ENCODE results near the gene GARNL3.

GARNL3 gene

DNA sequence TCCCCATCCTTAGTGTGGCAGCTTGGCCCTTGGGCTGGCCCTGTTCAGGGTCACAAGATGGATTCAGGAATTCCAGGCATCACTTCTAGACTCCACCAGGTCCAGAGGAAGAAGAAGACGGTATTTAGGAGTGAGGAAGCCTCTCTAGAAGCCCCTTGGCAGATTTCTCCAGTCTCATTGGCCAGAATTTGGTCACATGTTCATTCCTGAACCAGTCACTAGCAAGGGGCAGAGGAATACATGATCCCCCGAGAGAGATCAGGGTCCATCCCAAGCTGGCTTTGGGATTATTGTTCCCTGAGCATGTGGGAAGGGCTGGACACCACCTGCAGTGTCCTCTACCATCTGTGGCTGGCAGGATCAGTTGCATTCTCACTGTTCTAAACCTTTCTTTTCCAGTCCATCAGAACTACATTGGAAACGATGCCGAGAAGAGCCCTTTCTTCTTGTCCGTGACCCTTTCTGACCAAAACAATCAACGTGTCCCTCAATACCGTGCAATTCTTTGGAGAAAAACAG, 48.5 kb downstream of the GARNL3 start:
- DNase-seq (ENCODE audit: low read depth in 1 of 2, low spot score in 1 of 2) = no peak
- TF ChIP-seq GABPA (IDR thresholded peaks at IDR 0.05; ENCODE audit: low read depth) = no peak
- no peak for TF ChIP-seq POLR2AphosphoS5 (IDR thresholded peaks at IDR 0.05; ENCODE audit: low read depth)
- no peak for TF ChIP-seq SPI1 (IDR thresholded peaks at IDR 0.05; ENCODE audit: borderline replicate concordance, low read depth)
- TF ChIP-seq CTCF (IDR thresholded peaks at IDR 0.05; ENCODE audit: insufficient read depth, low read length) = no peak
- TF ChIP-seq, protein P1, sequence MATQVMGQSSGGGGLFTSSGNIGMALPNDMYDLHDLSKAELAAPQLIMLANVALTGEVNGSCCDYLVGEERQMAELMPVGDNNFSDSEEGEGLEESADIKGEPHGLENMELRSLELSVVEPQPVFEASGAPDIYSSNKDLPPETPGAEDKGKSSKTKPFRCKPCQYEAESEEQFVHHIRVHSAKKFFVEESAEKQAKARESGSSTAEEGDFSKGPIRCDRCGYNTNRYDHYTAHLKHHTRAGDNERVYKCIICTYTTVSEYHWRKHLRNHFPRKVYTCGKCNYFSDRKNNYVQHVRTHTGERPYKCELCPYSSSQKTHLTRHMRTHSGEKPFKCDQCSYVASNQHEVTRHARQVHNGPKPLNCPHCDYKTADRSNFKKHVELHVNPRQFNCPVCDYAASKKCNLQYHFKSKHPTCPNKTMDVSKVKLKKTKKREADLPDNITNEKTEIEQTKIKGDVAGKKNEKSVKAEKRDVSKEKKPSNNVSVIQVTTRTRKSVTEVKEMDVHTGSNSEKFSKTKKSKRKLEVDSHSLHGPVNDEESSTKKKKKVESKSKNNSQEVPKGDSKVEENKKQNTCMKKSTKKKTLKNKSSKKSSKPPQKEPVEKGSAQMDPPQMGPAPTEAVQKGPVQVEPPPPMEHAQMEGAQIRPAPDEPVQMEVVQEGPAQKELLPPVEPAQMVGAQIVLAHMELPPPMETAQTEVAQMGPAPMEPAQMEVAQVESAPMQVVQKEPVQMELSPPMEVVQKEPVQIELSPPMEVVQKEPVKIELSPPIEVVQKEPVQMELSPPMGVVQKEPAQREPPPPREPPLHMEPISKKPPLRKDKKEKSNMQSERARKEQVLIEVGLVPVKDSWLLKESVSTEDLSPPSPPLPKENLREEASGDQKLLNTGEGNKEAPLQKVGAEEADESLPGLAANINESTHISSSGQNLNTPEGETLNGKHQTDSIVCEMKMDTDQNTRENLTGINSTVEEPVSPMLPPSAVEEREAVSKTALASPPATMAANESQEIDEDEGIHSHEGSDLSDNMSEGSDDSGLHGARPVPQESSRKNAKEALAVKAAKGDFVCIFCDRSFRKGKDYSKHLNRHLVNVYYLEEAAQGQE (IDR thresholded peaks at IDR 0.05; ENCODE audit: insufficient replicate concordance, low read depth) = no peak
- H3K4me3 ChIP-seq (replicated peaks; ENCODE audit: insufficient read depth, low read length) = no peak overlapping the region
- no peak overlapping the region for H3K27ac ChIP-seq (replicated peaks)
- no peaks in the 10 kb centered on the region for H3K27me3 ChIP-seq (ENCODE audit: insufficient read depth, poor library complexity, severe bottlenecking)

GRCh38 chr9:127314911-127315310, 50.3 kb downstream of the GARNL3 start:
- no peak overlapping the region for H3K27ac ChIP-seq (replicated peaks)
- TF ChIP-seq CTCF (IDR thresholded peaks at IDR 0.05; ENCODE audit: insufficient read depth, low read length) (no peak), GABPA (IDR thresholded peaks at IDR 0.05; ENCODE audit: low read depth) (no peak), POLR2AphosphoS5 (IDR thresholded peaks at IDR 0.05; ENCODE audit: low read depth) (no peak), SPI1 (IDR thresholded peaks at IDR 0.05; ENCODE audit: borderline replicate concordance, low read depth) (no peak)
- TF ChIP-seq, protein P1 (IDR thresholded peaks at IDR 0.05; ENCODE audit: insufficient replicate concordance, low read depth) = no peak
- no peak for DNase-seq (ENCODE audit: low read depth in 1 of 2, low spot score in 1 of 2)
- no peak overlapping the region for H3K4me3 ChIP-seq (replicated peaks; ENCODE audit: insufficient read depth, low read length)
- H3K27me3 ChIP-seq (ENCODE audit: insufficient read depth, poor library complexity, severe bottlenecking) = no peaks in the 10 kb centered on the region

DNA sequence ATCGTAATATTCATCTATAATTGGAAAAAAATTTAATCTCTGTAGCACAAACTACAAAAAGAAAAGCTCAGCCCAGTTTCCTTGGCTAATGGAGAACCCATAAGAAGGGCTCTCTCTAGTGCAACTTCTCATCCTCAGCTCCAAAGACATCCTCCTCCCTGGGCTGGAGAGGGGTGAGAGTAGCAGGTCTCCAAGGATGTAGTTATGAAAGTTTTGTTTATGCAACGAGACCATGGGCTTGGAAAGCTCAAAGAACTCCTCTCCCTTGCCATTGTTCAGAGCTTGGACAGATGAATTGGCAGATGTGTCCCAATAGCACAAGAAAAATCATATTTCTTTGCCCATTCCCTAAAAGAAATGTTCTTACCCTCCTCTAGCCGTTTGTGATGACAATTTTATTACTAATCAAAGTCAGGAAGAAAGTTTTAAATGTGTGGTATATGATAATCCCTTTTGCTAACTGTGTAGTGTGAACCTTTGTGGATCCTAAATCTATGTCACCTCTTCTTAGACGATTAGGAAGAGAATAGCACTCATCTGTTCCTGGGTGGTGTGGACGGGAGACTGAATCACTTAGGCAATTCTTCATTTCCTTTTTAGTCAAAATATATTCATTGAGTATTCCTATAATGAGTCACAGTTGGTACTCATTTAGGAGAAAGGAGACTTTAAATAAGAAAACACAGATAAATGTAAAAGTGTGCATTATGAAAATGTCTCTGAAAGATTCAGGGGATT, 52.2 kb downstream of the GARNL3 start:
- Histone ChIP-seq H3K27me3 (ENCODE audit: insufficient read depth, poor library complexity, severe bottlenecking) (no peaks in the 10 kb centered on the region), H3K27ac (replicated peaks) (no peak overlapping the region), H3K4me3 (replicated peaks; ENCODE audit: insufficient read depth, low read length) (no peak overlapping the region)
- no peak for DNase-seq (ENCODE audit: low read depth in 1 of 2, low spot score in 1 of 2)
- TF ChIP-seq CTCF (IDR thresholded peaks at IDR 0.05; ENCODE audit: insufficient read depth, low read length) (no peak), GABPA (IDR thresholded peaks at IDR 0.05; ENCODE audit: low read depth) (no peak), POLR2AphosphoS5 (IDR thresholded peaks at IDR 0.05; ENCODE audit: low read depth) (no peak)
- TF ChIP-seq, protein P1 (IDR thresholded peaks at IDR 0.05; ENCODE audit: insufficient replicate concordance, low read depth) = no peak

Measured in HL-60 (cell line).